Measurements from ENCODE around the gene ZNRF1. TPM values are rescaled to one million over a fixed set of nuclear protein-coding genes. Genes with fewer than 3 reads are reported as not detected.
"Not testable (repeated sequence)": the region's sequence is repeated elsewhere in the genome, so short reads cannot be mapped to it uniquely, and the experiment has no call there.

The ZNRF1 gene
- polyA plus RNA-seq, 2 of the 4 experiments (the other 2 are of a cell fraction) = 18.6 to 22.6 TPM

GRCh38 chr16:75026239-75026891 lies 27.5 kb downstream of the ZNRF1 start:
- POLR2A ChIA-PET, H3K4me3 ChIP-seq, FAIRE-seq, H3K9me3 ChIP-seq: not testable (repeated sequence)
- WGBS (ENCODE audit: missing lambda C conversion rate) = 73% methylated on average over 10 of the region's 10 CpGs
- CTCF ChIA-PET = interaction anchor here (2.4 to 2.9 kb wide), 2 partner anchors 28 to 84 kb away, joined by 8 to 16 read pairs; partner anchors contain the start of gene ZNRF1
- peaks cover 44% of the 10 kb centered on the region for H3K4me1 ChIP-seq
- peak; percentile 48 for TF ChIP-seq MAFK (IDR thresholded peaks at IDR 0.05; ENCODE audit: partially characterized antibody)
- ATAC-seq (peak; percentile 65 to 67; a peak in 4 of 6 replicates), DNase-seq (ENCODE audit: low read depth in 1 of 2, low spot score in 1 of 2) (peak; percentile 41 to 49)
- peak overlapping the region; percentile 44 to 61; a peak in 5 of 6 replicates for H3K27ac ChIP-seq
- H3K4me2 ChIP-seq = peak overlapping the region; percentile 49

DNA sequence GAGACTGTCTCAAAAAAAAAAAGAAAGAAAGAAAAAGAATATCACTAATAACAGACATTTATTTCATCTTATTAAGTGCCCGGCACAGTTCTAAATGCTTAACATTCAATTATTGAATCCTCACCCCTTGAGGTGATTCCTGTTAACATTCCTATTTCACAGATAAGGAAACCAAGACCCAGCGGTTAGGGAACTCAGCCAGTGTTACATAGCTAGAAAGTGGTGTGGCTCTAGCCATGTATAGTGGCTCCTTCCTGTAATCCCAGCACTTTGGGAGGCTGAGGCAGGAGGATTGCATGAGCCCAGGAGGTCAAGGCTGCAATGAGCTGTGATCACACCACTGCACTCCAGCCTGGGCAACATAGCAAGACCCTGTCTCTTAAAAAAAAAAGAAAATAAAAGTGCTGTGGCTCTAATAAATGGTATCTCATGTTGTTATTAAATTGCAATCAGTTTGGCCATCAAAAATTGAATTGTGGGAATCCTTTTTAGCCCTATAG lies 28.1 kb downstream of the ZNRF1 start:
- no peak for TF ChIP-seq JUN (IDR thresholded peaks at IDR 0.05)
- TF ChIP-seq SMC3 (IDR thresholded peaks at IDR 0.05) = no peak
- TF ChIP-seq POLR2A (IDR thresholded peaks at IDR 0.05; ENCODE audit: low read length) = no peak
- no peak for TF ChIP-seq PHF8 (IDR thresholded peaks at IDR 0.05; ENCODE audit: borderline replicate concordance, low read depth)
- no peak for TF ChIP-seq FOXS1 (CRISPR knock-in tag; IDR thresholded peaks at IDR 0.05)
- no peak for TF ChIP-seq CEBPB (IDR thresholded peaks at IDR 0.05)
- TF ChIP-seq RAD21 (conservative IDR thresholded peaks at IDR 0.05 in 1 of 2, IDR thresholded peaks at IDR 0.05 in 1 of 2) = no peak
- no peak for TF ChIP-seq NFE2L2 (conservative IDR thresholded peaks at IDR 0.05; ENCODE audit: low read length)
- no peak for TF ChIP-seq FOSL2 (IDR thresholded peaks at IDR 0.05)
- no peak for TF ChIP-seq FOSL2 (CRISPR knock-in tag; IDR thresholded peaks at IDR 0.05)
- TF ChIP-seq, protein P1, sequence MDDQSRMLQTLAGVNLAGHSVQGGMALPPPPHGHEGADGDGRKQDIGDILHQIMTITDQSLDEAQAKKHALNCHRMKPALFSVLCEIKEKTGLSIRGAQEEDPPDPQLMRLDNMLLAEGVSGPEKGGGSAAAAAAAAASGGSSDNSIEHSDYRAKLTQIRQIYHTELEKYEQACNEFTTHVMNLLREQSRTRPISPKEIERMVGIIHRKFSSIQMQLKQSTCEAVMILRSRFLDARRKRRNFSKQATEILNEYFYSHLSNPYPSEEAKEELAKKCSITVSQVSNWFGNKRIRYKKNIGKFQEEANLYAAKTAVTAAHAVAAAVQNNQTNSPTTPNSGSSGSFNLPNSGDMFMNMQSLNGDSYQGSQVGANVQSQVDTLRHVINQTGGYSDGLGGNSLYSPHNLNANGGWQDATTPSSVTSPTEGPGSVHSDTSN (IDR thresholded peaks at IDR 0.05) = no peak
- TF ChIP-seq CBX8 (IDR thresholded peaks at IDR 0.05) = no peak
- no peak for TF ChIP-seq ZFP36 (IDR thresholded peaks at IDR 0.05; ENCODE audit: borderline replicate concordance, partially characterized antibody)
- no peak for TF ChIP-seq RFX5 (IDR thresholded peaks at IDR 0.05)
- TF ChIP-seq, protein P2, sequence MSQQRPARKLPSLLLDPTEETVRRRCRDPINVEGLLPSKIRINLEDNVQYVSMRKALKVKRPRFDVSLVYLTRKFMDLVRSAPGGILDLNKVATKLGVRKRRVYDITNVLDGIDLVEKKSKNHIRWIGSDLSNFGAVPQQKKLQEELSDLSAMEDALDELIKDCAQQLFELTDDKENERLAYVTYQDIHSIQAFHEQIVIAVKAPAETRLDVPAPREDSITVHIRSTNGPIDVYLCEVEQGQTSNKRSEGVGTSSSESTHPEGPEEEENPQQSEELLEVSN (IDR thresholded peaks at IDR 0.05; ENCODE audit: borderline replicate concordance, low read depth) = no peak
- TF ChIP-seq GATA3 (IDR thresholded peaks at IDR 0.05; ENCODE audit: borderline replicate concordance) = no peak
- no peak for TF ChIP-seq MYC (IDR thresholded peaks at IDR 0.05; ENCODE audit: borderline replicate concordance, low read length)
- TF ChIP-seq HOXB5 (CRISPR knock-in tag; IDR thresholded peaks at IDR 0.05) = no peak
- TF ChIP-seq RARB (CRISPR knock-in tag; IDR thresholded peaks at IDR 0.05) = no peak
- ATAC-seq = no peak
- 97% methylated on average over 2 of the region's 2 CpGs for WGBS (ENCODE audit: missing lambda C conversion rate)
- no peak for DNase-seq (ENCODE audit: low read depth in 1 of 2, low spot score in 1 of 2)
- CTCF ChIA-PET = interaction anchor here (2.4 to 2.9 kb wide), 2 partner anchors 29 to 84 kb away, joined by 8 to 16 read pairs; partner anchors contain the start of gene ZNRF1
- Histone ChIP-seq H3K4me3 (no peak overlapping the region), H3K27ac (peak overlapping the region; percentile 44 to 61; a peak in 3 of 6 replicates), H3K4me2 (no peak overlapping the region; the same call in 2 of the 3 replicates), H3K9me3 (no peaks in the 10 kb centered on the region), H3K4me1 (peaks cover 44% of the 10 kb centered on the region)
- POLR2A ChIA-PET = no interaction called here
- FAIRE-seq = no peak

GRCh38 chr16:75027520-75028300 lies 28.9 kb downstream of the ZNRF1 start:
- no peak overlapping the region for H3K4me3 ChIP-seq
- POLR2A ChIA-PET = no interaction called here
- DNase-seq (ENCODE audit: low read depth in 1 of 2, low spot score in 1 of 2) (no peak), ATAC-seq (peak in 1 of 2 experiments; percentile 29; a peak in 2 of 6 replicates), FAIRE-seq (no peak)
- CTCF ChIA-PET = interaction anchor here (1.6 to 2.9 kb wide), 3 partner anchors 10 to 83 kb away, joined by 3 to 16 read pairs (median 8); partner anchors contain the start of gene ZNRF1
- peaks cover 44% of the 10 kb centered on the region for H3K4me1 ChIP-seq
- no peaks in the 10 kb centered on the region for H3K9me3 ChIP-seq
- 90% methylated on average over 6 of the region's 6 CpGs for WGBS (ENCODE audit: missing lambda C conversion rate)
- H3K27ac ChIP-seq = peak overlapping the region in 1 of 2 experiments; percentile 61; a peak in 3 of 6 replicates
- no peak overlapping the region for H3K4me2 ChIP-seq
- TF ChIP-seq TP53 (CRISPR knock-in tag; IDR thresholded peaks at IDR 0.05) (no peak), BCL3 (IDR thresholded peaks at IDR 0.05) (no peak), MYC (IDR thresholded peaks at IDR 0.05; ENCODE audit: borderline replicate concordance, low read length) (no peak), FOSB (CRISPR knock-in tag; IDR thresholded peaks at IDR 0.05) (no peak), POLR2A (IDR thresholded peaks at IDR 0.05; ENCODE audit: low read length) (no peak), PHF8 (IDR thresholded peaks at IDR 0.05; ENCODE audit: borderline replicate concordance, low read depth) (no peak), ZNF302 (CRISPR knock-in tag; IDR thresholded peaks at IDR 0.05) (no peak), GATA3 (IDR thresholded peaks at IDR 0.05; ENCODE audit: borderline replicate concordance) (no peak), KDM5A (IDR thresholded peaks at IDR 0.05) (no peak), POLR2AphosphoS2 (conservative IDR thresholded peaks at IDR 0.05; ENCODE audit: low read length) (no peak), JUN (IDR thresholded peaks at IDR 0.05) (no peak), CHD2 (IDR thresholded peaks at IDR 0.05; ENCODE audit: low read length, partially characterized antibody) (no peak), HDAC2 (IDR thresholded peaks at IDR 0.05) (no peak), RNF2 (IDR thresholded peaks at IDR 0.05; ENCODE audit: borderline replicate concordance, low read depth) (no peak), CEBPB (IDR thresholded peaks at IDR 0.05) (no peak)
- TF ChIP-seq, protein P2 (IDR thresholded peaks at IDR 0.05; ENCODE audit: borderline replicate concordance, low read depth) = no peak

Data from A549 (cell line).